HepG2 (cell line): ENCODE data around the gene PEAK1. TPM values are rescaled to one million over a fixed set of nuclear protein-coding genes. Genes with fewer than 3 reads are reported as not detected.

Experiments
- ASH2L ChIP-seq: fragments of 300-600, 200-600 bp; sonication (generic); IDR thresholded peaks from 2 replicates; pipeline ENCODE4 v1.7.0; 2017; ENCODE audit warnings: low read depth, mild to moderate bottlenecking, moderate library complexity, mixed read lengths, low read length; ENCODE audit not compliant: insufficient read length
- ATF3 ChIP-seq: sonication (generic); formaldehyde crosslinking; IDR thresholded peaks from 2 replicates; pipeline ENCODE4 v1.4.0; 2020; ENCODE audit warnings: missing genetic modification reagents
- CHD2 ChIP-seq: IDR thresholded peaks from 2 replicates; pipeline ENCODE4 v1.6.1; 2011; ENCODE audit warnings: low read depth, low read length, improper control_type of control experiment
- E2F5 ChIP-seq: sonication (generic); formaldehyde crosslinking; conservative IDR thresholded peaks from 2 replicates; pipeline ENCODE4 v1.4.0; 2020; ENCODE audit warnings: missing genetic modification reagents
- FOXO1 ChIP-seq: sonication (generic); formaldehyde crosslinking; IDR thresholded peaks from 2 replicates; pipeline ENCODE4 v1.4.0; 2020; ENCODE audit warnings: missing genetic modification reagents
- HNF1A ChIP-seq, 2 experiments: sonication (generic) in 1 of 2; formaldehyde crosslinking in 1 of 2; IDR thresholded peaks; 2 replicates each; pipeline versions ENCODE4 v1.4.0 to v1.6.1; 2016 to 2020; ENCODE audit warnings: borderline replicate concordance in 1 of 2, low read depth in 1 of 2, mild to moderate bottlenecking in 1 of 2, missing genetic modification reagents in 1 of 2
- HOXA3 ChIP-seq: sonication (generic); formaldehyde crosslinking; IDR thresholded peaks from 2 replicates; pipeline ENCODE4 v1.5.0; 2020; ENCODE audit warnings: missing genetic modification reagents
- MEIS2 ChIP-seq: sonication (generic); formaldehyde crosslinking; IDR thresholded peaks from 2 replicates; pipeline ENCODE4 v1.9.0; 2021; ENCODE audit warnings: mild to moderate bottlenecking, missing genetic modification reagents
- PHF8 ChIP-seq: sonication (generic); formaldehyde crosslinking; IDR thresholded peaks from 2 replicates; pipeline ENCODE4 v1.5.0; 2020; ENCODE audit warnings: missing genetic modification reagents
- RFX5 ChIP-seq: IDR thresholded peaks from 2 replicates; pipeline ENCODE4 v1.6.1; 2011; ENCODE audit warnings: low read depth, low read length, improper control_type of control experiment
- SP4 ChIP-seq: sonication (generic); formaldehyde crosslinking; IDR thresholded peaks from 2 replicates; pipeline ENCODE4 v1.8.1; 2023; ENCODE audit warnings: mild to moderate bottlenecking, missing genetic modification reagents
- SPEN ChIP-seq: sonication (generic); formaldehyde crosslinking; IDR thresholded peaks from 2 replicates; pipeline ENCODE4 v1.5.1; 2020; ENCODE audit warnings: low read depth, mild to moderate bottlenecking, missing genetic modification reagents
- TGIF2 ChIP-seq: IDR thresholded peaks from 2 replicates; pipeline ENCODE4 v1.6.1; 2016; ENCODE audit warnings: control low read depth, missing compliant biosample characterization
- ZFP82 ChIP-seq: sonication (generic); formaldehyde crosslinking; IDR thresholded peaks from 2 replicates; pipeline ENCODE4 v1.5.1; 2020; ENCODE audit warnings: mild to moderate bottlenecking, missing genetic modification reagents, borderline replicate concordance
- ZHX1 ChIP-seq: sonication (generic); formaldehyde crosslinking; IDR thresholded peaks from 2 replicates; pipeline ENCODE4 v1.8.1; 2022; ENCODE audit warnings: low read depth, mild to moderate bottlenecking, missing genetic modification reagents
- ZNF180 ChIP-seq: sonication (generic); formaldehyde crosslinking; IDR thresholded peaks from 2 replicates; pipeline ENCODE4 v1.4.0; 2020; ENCODE audit warnings: low read depth, missing genetic modification reagents, borderline replicate concordance
- ZNF235 ChIP-seq: sonication (generic); formaldehyde crosslinking; IDR thresholded peaks from 2 replicates; pipeline ENCODE4 v1.8.1; 2023; ENCODE audit warnings: mild to moderate bottlenecking, missing genetic modification reagents, borderline replicate concordance
- ZNF331 ChIP-seq: sonication (generic); formaldehyde crosslinking; IDR thresholded peaks from 2 replicates; pipeline ENCODE4 v1.4.0; 2020; ENCODE audit warnings: missing genetic modification reagents
- ZNF337 ChIP-seq: sonication (generic); formaldehyde crosslinking; IDR thresholded peaks from 2 replicates; pipeline ENCODE4 v1.5.1; 2020; ENCODE audit warnings: missing genetic modification reagents, low read depth, mild to moderate bottlenecking, borderline replicate concordance
- ZNF678 ChIP-seq: sonication (generic); formaldehyde crosslinking; IDR thresholded peaks from 2 replicates; pipeline ENCODE4 v1.4.0; 2020; ENCODE audit warnings: mild to moderate bottlenecking, missing genetic modification reagents
- ZSCAN21 ChIP-seq: sonication (generic); formaldehyde crosslinking; IDR thresholded peaks from 2 replicates; pipeline ENCODE4 v1.8.0; 2022; ENCODE audit warnings: mild to moderate bottlenecking, missing genetic modification reagents, moderate library complexity, borderline replicate concordance
- polyA plus RNA-seq, 8 experiments: library from polyadenylated mRNA; depleted of rRNA in 3 of 8; stranded (reverse) in 7 of 8; unstranded in 1 of 8; fragments of >200 nt; fragmentation: Illumina TruSeq in 4 of 8; extraction: Trizol in 4 of 8; gene quantifications; 2 replicates each; pipeline versions ENCODE4 v1.2.1 to v1.2.3, GENCODE V29; 2011 to 2016; ENCODE audit warnings: low read depth in 4 of 8, missing spikeins in 1 of 8, mixed read lengths in 1 of 8; ENCODE audit not compliant: insufficient read depth in 1 of 8
- total RNA-seq, 5 experiments: library from RNA; depleted of rRNA; stranded (reverse); fragments of >200 nt; fragmentation: Illumina TruSeq; extraction: Trizol; gene quantifications; 2 replicates each; pipeline ENCODE4 v1.2.3, GENCODE V29; 2016; ENCODE audit warnings: low read depth in 1 of 5

PEAK1 gene
- total and polyA plus RNA-seq, 2 of the 13 experiments (the other 11 are each of a cell fraction or from before 2014, with no cell fraction given), result 6.0 to 6.6 TPM

GRCh38 chr15:77070495-77071304, 349.2 kb downstream of the PEAK1 start, which contains the start of gene TSPAN3 (continued):
- peak; percentile 70; the same call in 1 of the 2 replicates for TF ChIP-seq ZHX1 (CRISPR knock-in tag)
- TF ChIP-seq ZNF235, result no peak
- peak; percentile 34; the same call in 1 of the 2 replicates for TF ChIP-seq FOXO1 (CRISPR knock-in tag)
- TF ChIP-seq HNF1A (IDR thresholded peaks at IDR 0.05; ENCODE audit: low read depth), result no peak
- TF ChIP-seq HNF1A (CRISPR knock-in tag; IDR thresholded peaks at IDR 0.05; ENCODE audit: borderline replicate concordance), result no peak
- peak; percentile 35; the same call in 1 of the 2 replicates for TF ChIP-seq SPEN (CRISPR knock-in tag)
- no peak for TF ChIP-seq ZNF180 (CRISPR knock-in tag)
- TF ChIP-seq TGIF2 (CRISPR knock-in tag), result 0 out of 2 replicates have a peak, but pooled peaks have one; percentile 27
- TF ChIP-seq RFX5, result peak; percentile 88
- peak; percentile 56 for TF ChIP-seq ASH2L
- 0 out of 2 replicates have a peak, but pooled peaks have one; percentile 54 for TF ChIP-seq MEIS2 (CRISPR knock-in tag)
- peak; percentile 57; the same call in 1 of the 2 replicates for TF ChIP-seq HOXA3 (CRISPR knock-in tag)
- no peak for TF ChIP-seq ZNF678 (CRISPR knock-in tag)
- TF ChIP-seq SP4 (CRISPR knock-in tag), result peak; percentile 89
- no peak for TF ChIP-seq ZNF337 (CRISPR knock-in tag)
- TF ChIP-seq CHD2, result no peak
- TF ChIP-seq ZNF331 (CRISPR knock-in tag), result peak; percentile 30
- TF ChIP-seq ZFP82 (CRISPR knock-in tag), result peak; percentile 20; the same call in 1 of the 2 replicates
- TF ChIP-seq ZSCAN21 (CRISPR knock-in tag), result peak; percentile 55; the same call in 1 of the 2 replicates
- peak; percentile 43 for TF ChIP-seq ATF3 (CRISPR knock-in tag)
- TF ChIP-seq PHF8 (CRISPR knock-in tag), result peak; percentile 84
- 0 out of 2 replicates have a peak, but pooled peaks have one; percentile 72 for TF ChIP-seq E2F5 (CRISPR knock-in tag)
